H1 (cell line): ENCODE measurements around the gene CYP27C1.

ENCODE experiments used
- BACH1 ChIP-seq: IDR thresholded peaks from 2 replicates; pipeline ENCODE4 v1.6.1; 2012; ENCODE audit warnings: low read length, improper control_type of control experiment
- CHD1 ChIP-seq: IDR thresholded peaks from 2 replicates; pipeline ENCODE4 v1.6.1; 2012; ENCODE audit warnings: low read depth, low read length, improper control_type of control experiment
- CTCF ChIP-seq, 3 experiments: IDR thresholded peaks; 1 replicate in 2 of 3; 2 replicates in 1 of 3; pipeline versions ENCODE4 v1.5.1 to v1.6.1; 2011; ENCODE audit warnings: low read length in 3 of 3, mild to moderate bottlenecking in 3 of 3, inconsistent platforms in 2 of 3, low read depth in 1 of 3, moderate library complexity in 1 of 3; ENCODE audit not compliant: insufficient read depth in 1 of 3; ENCODE audit errors: control extremely low read depth in 1 of 3
- EP300 ChIP-seq, 2 experiments: IDR thresholded peaks; 1 replicate in 1 of 2; 2 replicates in 1 of 2; pipeline ENCODE4 v1.6.1; 2011 to 2012; ENCODE audit warnings: low read depth in 2 of 2, low read length in 2 of 2, mild to moderate bottlenecking in 2 of 2, borderline replicate concordance in 1 of 2, inconsistent platforms in 1 of 2, moderate library complexity in 1 of 2
- EZH2 ChIP-seq: fragments of 200-600 bp; sonication (generic); IDR thresholded peaks from 2 replicates; pipeline ENCODE4 v1.7.1; 2012; ENCODE audit warnings: low read depth, mild to moderate bottlenecking, moderate library complexity, low read length, inconsistent platforms; ENCODE audit not compliant: severe bottlenecking
- GABPA ChIP-seq: IDR thresholded peaks from 2 replicates; pipeline ENCODE4 v1.6.1; 2011; ENCODE audit warnings: mild to moderate bottlenecking, low read length, moderate library complexity, borderline replicate concordance; ENCODE audit not compliant: insufficient read depth
- MAFK ChIP-seq: IDR thresholded peaks from 2 replicates; pipeline ENCODE4 v1.6.1; 2012; ENCODE audit warnings: low read depth, mild to moderate bottlenecking, improper control_type of control experiment, low read length
- POLR2A ChIP-seq, 2 experiments: IDR thresholded peaks; 1 replicate in 1 of 2; 2 replicates in 1 of 2; pipeline ENCODE4 v1.6.1; 2011; ENCODE audit warnings: low read depth in 2 of 2, low read length in 2 of 2, mild to moderate bottlenecking in 2 of 2; ENCODE audit errors: control extremely low read depth in 1 of 2
- POLR2AphosphoS5 ChIP-seq: IDR thresholded peaks from 2 replicates; pipeline ENCODE4 v1.6.1; 2011; ENCODE audit warnings: low read depth, low read length
- RNF2 ChIP-seq: fragments of 200-900, 300-1000 bp; sonication (generic); IDR thresholded peaks from 2 replicates; pipeline ENCODE4 v1.7.1; 2016; ENCODE audit warnings: borderline replicate concordance, low read depth, mild to moderate bottlenecking, antibody characterized with exemption, low read length; ENCODE audit not compliant: poor library complexity, severe bottlenecking; ENCODE audit errors: missing control alignments
- TAF1 ChIP-seq: IDR thresholded peaks from 2 replicates; pipeline ENCODE4 v1.6.1; 2011; ENCODE audit warnings: mild to moderate bottlenecking, low read depth, low read length
- TBP ChIP-seq: IDR thresholded peaks from 2 replicates; pipeline ENCODE4 v1.6.1; 2011; ENCODE audit warnings: low read depth, low read length, improper control_type of control experiment
- ZNF274 ChIP-seq: IDR thresholded peaks from 2 replicates; pipeline ENCODE4 v1.7.0; 2012; ENCODE audit warnings: low read length, borderline replicate concordance; ENCODE audit errors: extremely low read depth

GRCh38 chr2:127201452-127201851 is 18.6 kb downstream of the CYP27C1 start:
- TF ChIP-seq POLR2AphosphoS5, result no peak
- TF ChIP-seq CTCF (IDR thresholded peaks at IDR 0.05; ENCODE audit: control extremely low read depth in 1 of 3, insufficient read depth in 1 of 3, low read depth in 1 of 3, low read length in 3 of 3), result peak in 2 of 3 experiments; percentile 41 to 45; a peak in 3 of 4 replicates
- no peak for TF ChIP-seq ZNF274
- TF ChIP-seq EP300 (IDR thresholded peaks at IDR 0.05; ENCODE audit: borderline replicate concordance in 1 of 2, low read depth in 2 of 2, low read length in 2 of 2), result no peak
- no peak for TF ChIP-seq TBP
- no peak for TF ChIP-seq GABPA
- TF ChIP-seq TAF1, result no peak
- no peak for TF ChIP-seq POLR2A (IDR thresholded peaks at IDR 0.05; ENCODE audit: control extremely low read depth in 1 of 2, low read depth in 2 of 2, low read length in 2 of 2)
- no peak for TF ChIP-seq MAFK
- no peak for TF ChIP-seq CHD1
- TF ChIP-seq BACH1, result no peak
- no peak for TF ChIP-seq RNF2
- TF ChIP-seq EZH2, result no peak
